Spleen (tissue), 11 donors: ENCODE results near the gene UGT1A3. TPM values are rescaled to one million over a fixed set of nuclear protein-coding genes. Genes with fewer than 3 reads are reported as not detected.

Source experiments
- DNase-seq: peaks from one replicate; pipeline ENCODE4 v3.0.0-alpha.2; 2020
- H3K27ac ChIP-seq, 8 donors: fragments of 200-600 bp; sonication (generic) in 7 of 8; 1 replicate in 4 of 8; 2 replicates in 4 of 8; pipeline versions ENCODE4 v1.5.0 to v1.8.0; 2016 to 2021; ENCODE audit warnings: inconsistent platforms in 4 of 8, mild to moderate bottlenecking in 4 of 8, moderate library complexity in 1 of 8
- H3K27me3 ChIP-seq, 7 donors: fragments of 200-600 bp; sonication (generic) in 6 of 7; replicated peaks in 1 of 7; 1 replicate in 4 of 7; 2 replicates in 3 of 7; pipeline versions ENCODE4 v1.5.0 to v1.8.0; 2016 to 2021; ENCODE audit warnings: inconsistent platforms in 3 of 7, mild to moderate bottlenecking in 1 of 7
- H3K36me3 ChIP-seq, 6 donors: fragments of 200-600 bp; sonication (generic) in 5 of 6; 1 replicate in 4 of 6; 2 replicates in 2 of 6; pipeline versions ENCODE4 v1.5.0 to v1.8.0; 2016 to 2021; ENCODE audit warnings: inconsistent platforms in 2 of 6
- H3K4me1 ChIP-seq, 6 donors: fragments of 200-600 bp; sonication (generic) in 5 of 6; 1 replicate in 3 of 6; 2 replicates in 3 of 6; pipeline versions ENCODE4 v1.5.0 to v1.8.0; 2016 to 2021; ENCODE audit warnings: inconsistent platforms in 3 of 6
- H3K4me3 ChIP-seq, 8 donors: fragments of 200-600 bp; sonication (generic) in 7 of 8; 1 replicate in 4 of 8; 2 replicates in 4 of 8; pipeline versions ENCODE4 v1.5.0 to v1.8.0; 2016 to 2021; ENCODE audit warnings: inconsistent platforms in 4 of 8, mild to moderate bottlenecking in 4 of 8, moderate library complexity in 2 of 8
- H3K9me3 ChIP-seq, 8 donors: fragments of 200-600 bp; sonication (generic) in 7 of 8; 1 replicate in 4 of 8; 2 replicates in 4 of 8; pipeline versions ENCODE4 v1.5.0 to v1.8.0; 2016 to 2021; ENCODE audit warnings: inconsistent platforms in 4 of 8
- CTCF ChIP-seq, 11 experiments: fragments of 200-600 bp in 7 of 11; fragments of 450-650 bp in 4 of 11; sonication (generic) in 4 of 11; IDR thresholded peaks in 8 of 11; conservative IDR thresholded peaks in 3 of 11; 1 replicate in 7 of 11; 2 replicates in 4 of 11; pipeline versions ENCODE4 v1.4.0 to v1.8.0; 2016 to 2021; ENCODE audit warnings: antibody characterized with exemption in 11 of 11, inconsistent platforms in 4 of 11, mild to moderate bottlenecking in 1 of 11
- POLR2A ChIP-seq, 3 donors: fragments of 450-650 bp; IDR thresholded peaks; one replicate each; pipeline ENCODE4 v1.5.1; 2017; ENCODE audit warnings: antibody characterized with exemption in 3 of 3, mild to moderate bottlenecking in 1 of 3
- POLR2AphosphoS5 ChIP-seq, 3 donors: sonication (generic); formaldehyde crosslinking; IDR thresholded peaks; one replicate each; pipeline ENCODE4 v1.5.1; 2017; ENCODE audit warnings: antibody characterized with exemption in 3 of 3
- WGBS, 5 donors: extraction: QIAGEN DNeasy Blood & Tissue Kit in 3 of 5; methylation state at CpG; one replicate each; pipeline versions ENCODE4 v1.1.5 to v1.1.7; 2013 to 2018; 5-methylcytosine and 5-hydroxymethylcytosine counted together
- intact Hi-C: fragments of 100-400 bp; cut with DNase I; formaldehyde crosslinking; loops from one replicate; pipeline ENCODE4 v1.15.0; 2023; ENCODE audit warnings: low total_unique reads
- polyA plus RNA-seq, 3 donors: library from polyadenylated mRNA; stranded (reverse); fragments of 200-250 nt; gene quantifications; one replicate each; pipeline ENCODE4 v1.2.1, GENCODE V29; 2013
- total RNA-seq, 7 donors: library from RNA; depleted of rRNA in 3 of 7; stranded (reverse); fragments of >200 nt in 3 of 7; fragmentation: NEBNext Ultra II Directional in 4 of 7; extraction: Animal tissue kit (Norgen Biotek cat#: 25700) in 4 of 7; gene quantifications; one replicate each; pipeline versions ENCODE4 v1.1.0 to v1.2.1, GENCODE V29; 2016 to 2021
- donor health status: healthy with polysubstance abuse.
- donor health status: DM: no; HTN: no; CAD: no; lungs with moderate emphysema.
- donor health status: DM: no; HTN: no; CAD: no.
- donor health status: Bipolar disorder and iron deficiency.
- donor health status: healthy.
- donor health status: DM: no; HTN: no; CAD: no.
- donor health status: DM: yes; HTN: yes; CAD: no.

Gene UGT1A3
- total and polyA plus RNA-seq, 10 donors = not detected

- H3K27me3 ChIP-seq = peaks cover 0 to 14% (median 0%) of the 10 kb centered on the region in 7 donors
- no peak overlapping the region for H3K4me3 ChIP-seq
- intact Hi-C loops = no loop called here
- H3K4me1 ChIP-seq = no peaks in the 10 kb centered on the region
- no peak overlapping the region for H3K27ac ChIP-seq
- WGBS, 5 donors = 63 to 95% (median 83%) methylated on average over 5 of the region's 5 CpGs
- no peaks in the 10 kb centered on the region for H3K36me3 ChIP-seq
- DNase-seq = no peak
- peaks cover 0 to 8% (median under 1%) of the 10 kb centered on the region in 8 donors for H3K9me3 ChIP-seq
- no peak for TF ChIP-seq POLR2AphosphoS5 (IDR thresholded peaks at IDR 0.05)
- no peak for TF ChIP-seq CTCF (IDR thresholded peaks at IDR 0.05 in 8 of 11, conservative IDR thresholded peaks at IDR 0.05 in 3 of 11)
- TF ChIP-seq POLR2A (IDR thresholded peaks at IDR 0.05) = no peak
Observed at GRCh38 chr2:233708942-233709341, 19.9 kb upstream of the UGT1A3 start.

GRCh38 chr2:233711312-233712008 is 17.4 kb upstream of the UGT1A3 start:
- peak; percentile 89 for DNase-seq
- Histone ChIP-seq H3K9me3 (no peaks in the 10 kb centered on the region), H3K27me3 (peaks cover 0 to 21% (median 0%) of the 10 kb centered on the region in 7 donors), H3K27ac (no peak overlapping the region), H3K36me3 (no peaks in the 10 kb centered on the region), H3K4me1 (no peaks in the 10 kb centered on the region), H3K4me3 (no peak overlapping the region)
- TF ChIP-seq CTCF (IDR thresholded peaks at IDR 0.05 in 8 of 11, conservative IDR thresholded peaks at IDR 0.05 in 3 of 11) = peak; percentile 48 to 88 (median 80)
- TF ChIP-seq POLR2AphosphoS5 (IDR thresholded peaks at IDR 0.05) = no peak
- WGBS, 5 donors = 36 to 43% (median 38%) methylated on average over 11 of the region's 11 CpGs
- intact Hi-C loops = no loop called here

GRCh38 chr2:233712611-233713261 is 16.1 kb upstream of the UGT1A3 start, which contains the start of gene UGT1A5:
TSS of gene UGT1A5 (plus strand) at chr2:233712907. CDS start at chr2:233712992, 85 bp downstream.
- no peaks in the 10 kb centered on the region for H3K36me3 ChIP-seq
- no peaks in the 10 kb centered on the region for H3K9me3 ChIP-seq
- H3K27ac ChIP-seq = no peak within 1 kb of the TSS
- DNase-seq = no peak
- H3K4me1 ChIP-seq = no peaks in the 10 kb centered on the region
- WGBS, 5 donors = 75 to 84% (median 84%) methylated on average over 14 of the region's 14 CpGs
- no peak for TF ChIP-seq POLR2A (IDR thresholded peaks at IDR 0.05)
- no peak for TF ChIP-seq POLR2AphosphoS5 (IDR thresholded peaks at IDR 0.05)
- no peak for TF ChIP-seq CTCF (IDR thresholded peaks at IDR 0.05 in 8 of 11, conservative IDR thresholded peaks at IDR 0.05 in 3 of 11)
- intact Hi-C loops = no loop called here
- no peak within 1 kb of the TSS for H3K4me3 ChIP-seq
- peaks cover 0 to 32% (median 0%) of the 10 kb centered on the region in 7 donors for H3K27me3 ChIP-seq

DNA sequence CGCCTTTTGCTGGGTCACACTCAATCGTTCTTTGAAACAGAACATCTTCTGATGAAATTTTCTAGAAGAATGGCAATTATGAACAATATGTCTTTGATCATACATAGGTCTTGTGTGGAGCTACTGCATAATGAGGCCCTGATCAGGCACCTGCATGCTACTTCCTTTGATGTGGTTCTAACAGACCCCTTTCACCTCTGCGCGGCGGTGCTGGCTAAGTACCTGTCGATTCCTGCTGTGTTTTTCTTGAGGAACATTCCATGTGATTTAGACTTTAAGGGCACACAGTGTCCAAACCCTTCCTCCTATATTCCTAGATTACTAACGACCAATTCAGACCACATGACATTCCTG is 15.6 kb upstream of the UGT1A3 start:
- intact Hi-C loops = no loop called here
- 66 to 79% (median 69%) methylated on average over 7 of the region's 7 CpGs for WGBS, 5 donors

More for the DNA sequence above, 15.6 kb upstream of the UGT1A3 start:
- TF ChIP-seq POLR2A (IDR thresholded peaks at IDR 0.05) (no peak), CTCF (IDR thresholded peaks at IDR 0.05 in 8 of 11, conservative IDR thresholded peaks at IDR 0.05 in 3 of 11) (no peak), POLR2AphosphoS5 (IDR thresholded peaks at IDR 0.05) (no peak)
- Histone ChIP-seq H3K27me3 (peaks cover 0 to 34% (median 0%) of the 10 kb centered on the region in 7 donors), H3K4me3 (no peak overlapping the region), H3K9me3 (no peaks in the 10 kb centered on the region), H3K27ac (no peak overlapping the region), H3K36me3 (no peaks in the 10 kb centered on the region), H3K4me1 (no peaks in the 10 kb centered on the region)
- DNase-seq = no peak
